Endothelial cell of umbilical vein (primary cell): ENCODE data around the gene MYBPHL. TPM values are rescaled to one million over a fixed set of nuclear protein-coding genes. Genes with fewer than 3 reads are reported as not detected.

Source experiments
- BruUV-seq: library from RNA; stranded (reverse); fragments of 400-500 nt; replicated peaks from 2 replicates; lab custom pipeline; 2021; lab: Mats Ljungman, UMichigan
- CTCF ChIA-PET: fragments of 300-600, 350-600 bp; sonication (Branson Sonifier 250); formaldehyde crosslinking; loops from one replicate; lab custom pipeline; 2021; ENCODE audit warnings: antibody characterized with exemption, inconsistent platforms; lab: Charles Lee
- POLR2A ChIA-PET: fragments of 300-600, 350-600 bp; sonication (Branson Sonifier 250); formaldehyde crosslinking; loops from one replicate; lab custom pipeline; 2021; ENCODE audit warnings: antibody characterized with exemption, inconsistent platforms; lab: Charles Lee
- DNase-seq: peaks from one replicate; pipeline ENCODE4 v3.0.0-alpha.2; 2011; ENCODE audit warnings: low read depth, low spot score
- FAIRE-seq: peaks from 2 replicates; lab custom pipeline; 2011; peaks lifted over from hg19 to GRCh38; lab: Jason Lieb, UNC
- H2AFZ ChIP-seq: 2 replicates; pipeline ENCODE4 v1.6.0; 2012; ENCODE audit warnings: low read depth, low read length, control low read depth, inconsistent platforms
- H3K27ac ChIP-seq: 2 replicates; pipeline ENCODE4 v1.5.1; 2011; ENCODE audit warnings: low read depth, mild to moderate bottlenecking, control low read depth, low read length, moderate library complexity; ENCODE audit not compliant: insufficient read depth
- H3K27me3 ChIP-seq, 2 experiments: 2 replicates each; pipeline versions ENCODE4 v1.6.0 to v1.6.1; 2011; ENCODE audit warnings: low read length in 2 of 2, mixed read lengths in 1 of 2; ENCODE audit not compliant: control insufficient read depth in 2 of 2, insufficient read depth in 2 of 2
- H3K36me3 ChIP-seq, 2 experiments: 2 replicates in 1 of 2; 3 replicates in 1 of 2; pipeline ENCODE4 v1.5.1; 2011; ENCODE audit warnings: low read length in 2 of 2, mild to moderate bottlenecking in 1 of 2, moderate library complexity in 1 of 2; ENCODE audit not compliant: control insufficient read depth in 2 of 2, insufficient read depth in 2 of 2; ENCODE audit errors: extremely low read depth in 1 of 2
- H3K4me1 ChIP-seq: 3 replicates; pipeline ENCODE4 v1.5.1; 2011; ENCODE audit warnings: mild to moderate bottlenecking, low read length; ENCODE audit not compliant: control insufficient read depth, insufficient read depth; ENCODE audit errors: extremely low read depth
- H3K4me2 ChIP-seq: 2 replicates; pipeline ENCODE4 v1.6.1; 2011; ENCODE audit warnings: low read length, control low read depth, mixed read lengths; ENCODE audit not compliant: insufficient read depth
- H3K4me3 ChIP-seq, 3 experiments: fragments of 200-600 bp in 1 of 3; sonication (generic), shearing (Covaris generic) in 1 of 3; replicated peaks in 1 of 3; 2 replicates each; pipeline ENCODE4 v1.5.1; 2011 to 2016; ENCODE audit warnings: control low read depth in 3 of 3, low read length in 3 of 3, mild to moderate bottlenecking in 2 of 3, inconsistent platforms in 1 of 3, low read depth in 1 of 3, moderate library complexity in 1 of 3; ENCODE audit not compliant: insufficient read depth in 1 of 3
- H3K79me2 ChIP-seq: 2 replicates; pipeline ENCODE4 v1.6.0; 2012; ENCODE audit warnings: low read length, inconsistent platforms; ENCODE audit not compliant: control insufficient read depth, insufficient read depth
- H3K9ac ChIP-seq: replicated peaks from 2 replicates; pipeline ENCODE3; 2011; ENCODE audit warnings: low read length, control low read depth; ENCODE audit not compliant: insufficient read depth; ENCODE audit errors: extremely low read depth
- H3K9me1 ChIP-seq: replicated peaks from 3 replicates; pipeline ENCODE4 v1.6.0; 2011; ENCODE audit warnings: mild to moderate bottlenecking, low read length; ENCODE audit not compliant: control insufficient read depth, insufficient read depth; ENCODE audit errors: extremely low read depth
- H3K9me3 ChIP-seq: replicated peaks from 2 replicates; pipeline ENCODE4 v1.5.1; 2012; ENCODE audit warnings: low read length, inconsistent platforms; ENCODE audit not compliant: control insufficient read depth, insufficient read depth
- H4K20me1 ChIP-seq: replicated peaks from 2 replicates; pipeline ENCODE3; 2011; ENCODE audit warnings: mild to moderate bottlenecking, low read length; ENCODE audit not compliant: control insufficient read depth, insufficient read depth; ENCODE audit errors: extremely low read depth
- CTCF ChIP-seq, 2 donors: IDR thresholded peaks; 1 replicate in 1 of 2; 2 replicates in 1 of 2; pipeline ENCODE4 v1.5.1; 2011; ENCODE audit warnings: low read length in 2 of 2, mild to moderate bottlenecking in 2 of 2, moderate library complexity in 2 of 2, control low read depth in 1 of 2, inconsistent platforms in 1 of 2, low read depth in 1 of 2; ENCODE audit not compliant: insufficient read depth in 1 of 2; ENCODE audit errors: extremely low read depth in 1 of 2
- EZH2 ChIP-seq: IDR thresholded peaks from 2 replicates; pipeline ENCODE4 v1.6.1; 2012; ENCODE audit warnings: borderline replicate concordance, low read depth, mild to moderate bottlenecking, moderate library complexity, low read length, inconsistent platforms; ENCODE audit not compliant: severe bottlenecking
- FOS ChIP-seq: IDR thresholded peaks from 2 replicates; pipeline ENCODE4 v1.6.1; 2011; ENCODE audit warnings: mild to moderate bottlenecking, low read length, moderate library complexity, borderline replicate concordance; ENCODE audit not compliant: insufficient read depth
- GATA2 ChIP-seq: IDR thresholded peaks from 2 replicates; pipeline ENCODE4 v1.7.0; 2011; ENCODE audit warnings: low read depth, mild to moderate bottlenecking, moderate library complexity, mixed read lengths, low read length; ENCODE audit not compliant: insufficient read length, insufficient read depth
- JUN ChIP-seq: IDR thresholded peaks from 2 replicates; pipeline ENCODE4 v1.6.1; 2011; ENCODE audit warnings: borderline replicate concordance, low read depth; ENCODE audit not compliant: insufficient read length, insufficient read depth
- MYC ChIP-seq: IDR thresholded peaks from one replicate; pipeline ENCODE4 v1.6.1; 2011; ENCODE audit warnings: mild to moderate bottlenecking, low read depth, low read length
- POLR2A ChIP-seq: IDR thresholded peaks from 2 replicates; pipeline ENCODE4 v1.6.1; 2012; ENCODE audit warnings: low read depth, mild to moderate bottlenecking, control low read depth, low read length
- POLR2AphosphoS5 ChIP-seq: IDR thresholded peaks from 2 replicates; pipeline ENCODE4 v1.6.1; 2012; ENCODE audit warnings: low read depth, mild to moderate bottlenecking, control low read depth, low read length, moderate library complexity; ENCODE audit not compliant: insufficient read depth
- dilution Hi-C: fragments of 300-500 bp; cut with MboI; formaldehyde crosslinking; loops from one replicate; pipeline ENCODE4 v1.15.0; 2019; ENCODE audit warnings: low sequenced_read_pairs; ENCODE audit not compliant: extremely low pct_ligation_motif_present
- intact Hi-C: fragments of 100-400 bp; cut with micrococcal nuclease; formaldehyde crosslinking; loops from one replicate; pipeline ENCODE4 v1.10.0; 2022
- polyA plus RNA-seq, 4 experiments: library from polyadenylated mRNA; depleted of rRNA in 3 of 4; stranded (reverse) in 3 of 4; unstranded in 1 of 4; fragments of >200 nt; gene quantifications; 2 replicates each; pipeline versions ENCODE4 v1.2.1 to v1.2.3, GENCODE V29; 2011 to 2012; ENCODE audit warnings: missing spikeins in 1 of 4
- total RNA-seq: library from RNA; stranded (reverse); gene quantifications from 2 replicates; pipeline ENCODE4 v1.2.3, GENCODE V29; 2021
- TF ChIP-seq, protein P1 (sequence below): IDR thresholded peaks from 2 replicates; pipeline ENCODE4 v1.6.1; 2011; ENCODE audit not compliant: insufficient read depth, insufficient read length

Gene MYBPHL
- total and polyA plus RNA-seq, 2 donors (not counting 3 experiments of a cell fraction or from before 2014, with no cell fraction given), result not detected

GRCh38 chr1:109319114-109319513 lies 12.3 kb upstream of the MYBPHL start:
- ChIA-PET POLR2A (no interaction called here), CTCF (interaction anchor here (1.2 kb wide), 1 partner anchor 55 kb away, joined by 3 read pairs; no protein-coding TSS in a partner anchor)
- TF ChIP-seq MYC, result no peak
- no peak for TF ChIP-seq FOS
- no peak for TF ChIP-seq JUN
- TF ChIP-seq CTCF (IDR thresholded peaks at IDR 0.05; ENCODE audit: extremely low read depth in 1 of 2, insufficient read depth in 1 of 2, low read depth in 1 of 2, low read length in 2 of 2), result no peak
- no peak for TF ChIP-seq POLR2A
- TF ChIP-seq, protein P1, sequence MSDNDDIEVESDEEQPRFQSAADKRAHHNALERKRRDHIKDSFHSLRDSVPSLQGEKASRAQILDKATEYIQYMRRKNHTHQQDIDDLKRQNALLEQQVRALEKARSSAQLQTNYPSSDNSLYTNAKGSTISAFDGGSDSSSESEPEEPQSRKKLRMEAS, result no peak
- no peak for TF ChIP-seq POLR2AphosphoS5
- no peak for TF ChIP-seq GATA2
- TF ChIP-seq EZH2, result no peak
- no peaks in the 10 kb centered on the region for H3K4me1 ChIP-seq
- H3K27ac ChIP-seq, result no peak overlapping the region
- no peak overlapping the region for H3K4me2 ChIP-seq
- H3K9me1 ChIP-seq, result no peaks in the 10 kb centered on the region
- H3K9me3 ChIP-seq, result no peaks in the 10 kb centered on the region
- no peak for FAIRE-seq
- dilution Hi-C loops (no loop called here), intact Hi-C loops (no loop called here)
- no TSS peak for BruUV-seq
- H4K20me1 ChIP-seq, result no peaks in the 10 kb centered on the region
- no peak overlapping the region for H2AFZ ChIP-seq
- no peak overlapping the region for H3K9ac ChIP-seq
- no peaks in the 10 kb centered on the region for H3K79me2 ChIP-seq
- no peak overlapping the region for H3K4me3 ChIP-seq
- H3K27me3 ChIP-seq, result no peaks in the 10 kb centered on the region
- DNase-seq, result no peak
- H3K36me3 ChIP-seq, result no peaks in the 10 kb centered on the region
